Stimulated activated CD4-positive, alpha-beta T cell treated with anti-CD3 and anti-CD28 coated beads, TNF-alpha, amount 100 ng/mL, for 4 hours (primary cell): ENCODE data around the gene PTGES.
"Not testable (repeated sequence)": the region's sequence is repeated elsewhere in the genome, so short reads cannot be mapped to it uniquely, and the experiment has no call there.

Source experiments
- DNase-seq, 3 experiments: peaks; one replicate each; pipeline ENCODE4 v3.0.0-alpha.2; 2020; ENCODE audit warnings: low read depth in 3 of 3

PTGES gene

GRCh38 chr9:129770741-129771140 is 17.9 kb upstream of the PTGES start:
- DNase-seq = no peak

GRCh38 chr9:129769669-129770068 is 16.8 kb upstream of the PTGES start:
- no peak for DNase-seq

- no peak for DNase-seq
Measured at GRCh38 chr9:129768486-129768885, 15.6 kb upstream of the PTGES start.

- no peak for DNase-seq
Measured at GRCh38 chr9:129765764-129766317, 13.0 kb upstream of the PTGES start.

- no peak for DNase-seq
Measured at GRCh38 chr9:129762985-129763926, 10.4 kb upstream of the PTGES start.

- not testable (repeated sequence) for DNase-seq
Measured at GRCh38 chr9:129762370-129762984, 9.6 kb upstream of the PTGES start.

GRCh38 chr9:129761901-129762369 is 9.1 kb upstream of the PTGES start:
- DNase-seq = no peak

- no peak for DNase-seq
Measured at GRCh38 chr9:129761293-129761900, 8.6 kb upstream of the PTGES start.

- not testable (repeated sequence) for DNase-seq
Measured at GRCh38 chr9:129760784-129761183, 7.9 kb upstream of the PTGES start.

GRCh38 chr9:129759804-129760502 is 7.1 kb upstream of the PTGES start:
- no peak for DNase-seq

GRCh38 chr9:129759319-129759718 is 6.5 kb upstream of the PTGES start:
- no peak for DNase-seq

GRCh38 chr9:129757045-129757444 is 4.2 kb upstream of the PTGES start:
- DNase-seq = no peak

- no peak for DNase-seq
Measured at GRCh38 chr9:129756191-129756590, 3.3 kb upstream of the PTGES start.

GRCh38 chr9:129755151-129755550 is 2.3 kb upstream of the PTGES start:
- DNase-seq = no peak

- no peak for DNase-seq
Measured at GRCh38 chr9:129751841-129752801, 721 bp downstream of the PTGES start.

GRCh38 chr9:129750013-129750638 is 2.7 kb downstream of the PTGES start:
- no peak for DNase-seq

- no peak for DNase-seq
Measured at GRCh38 chr9:129749575-129749974, 3.3 kb downstream of the PTGES start.

GRCh38 chr9:129749052-129749451 is 3.8 kb downstream of the PTGES start:
- DNase-seq = not testable (repeated sequence)

GRCh38 chr9:129748249-129748648 is 4.6 kb downstream of the PTGES start:
- no peak for DNase-seq
